IMR-90 (cell line): Measurements from ENCODE around the gene ITPR2.

Experiments used
- CEBPB ChIP-seq: IDR thresholded peaks from 2 replicates; pipeline ENCODE4 v1.6.1; 2012; ENCODE audit warnings: low read depth, low read length, improper control_type of control experiment
- FOS ChIP-seq: fragments of 150-350 bp; IDR thresholded peaks from 2 replicates; pipeline ENCODE4 v1.6.1; 2016; ENCODE audit warnings: low read depth, low read length
- MXI1 ChIP-seq: IDR thresholded peaks from 2 replicates; pipeline ENCODE4 v1.6.1; 2012; ENCODE audit warnings: low read depth, mild to moderate bottlenecking, low read length, moderate library complexity, borderline replicate concordance
- POLR2A ChIP-seq: IDR thresholded peaks from 2 replicates; pipeline ENCODE4 v1.6.1; 2012; ENCODE audit warnings: mild to moderate bottlenecking, low read depth, low read length
- RFX5 ChIP-seq: IDR thresholded peaks from 2 replicates; pipeline ENCODE4 v1.8.0; 2012; ENCODE audit warnings: low read depth, mild to moderate bottlenecking, low read length, moderate library complexity
- TF ChIP-seq, protein P1 (sequence below): conservative IDR thresholded peaks from 2 replicates; pipeline ENCODE4 v1.5.1; 2012; ENCODE audit warnings: mild to moderate bottlenecking, low read depth, low read length, improper control_type of control experiment

- TF ChIP-seq, protein P1, sequence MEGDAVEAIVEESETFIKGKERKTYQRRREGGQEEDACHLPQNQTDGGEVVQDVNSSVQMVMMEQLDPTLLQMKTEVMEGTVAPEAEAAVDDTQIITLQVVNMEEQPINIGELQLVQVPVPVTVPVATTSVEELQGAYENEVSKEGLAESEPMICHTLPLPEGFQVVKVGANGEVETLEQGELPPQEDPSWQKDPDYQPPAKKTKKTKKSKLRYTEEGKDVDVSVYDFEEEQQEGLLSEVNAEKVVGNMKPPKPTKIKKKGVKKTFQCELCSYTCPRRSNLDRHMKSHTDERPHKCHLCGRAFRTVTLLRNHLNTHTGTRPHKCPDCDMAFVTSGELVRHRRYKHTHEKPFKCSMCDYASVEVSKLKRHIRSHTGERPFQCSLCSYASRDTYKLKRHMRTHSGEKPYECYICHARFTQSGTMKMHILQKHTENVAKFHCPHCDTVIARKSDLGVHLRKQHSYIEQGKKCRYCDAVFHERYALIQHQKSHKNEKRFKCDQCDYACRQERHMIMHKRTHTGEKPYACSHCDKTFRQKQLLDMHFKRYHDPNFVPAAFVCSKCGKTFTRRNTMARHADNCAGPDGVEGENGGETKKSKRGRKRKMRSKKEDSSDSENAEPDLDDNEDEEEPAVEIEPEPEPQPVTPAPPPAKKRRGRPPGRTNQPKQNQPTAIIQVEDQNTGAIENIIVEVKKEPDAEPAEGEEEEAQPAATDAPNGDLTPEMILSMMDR: no peak
- TF ChIP-seq POLR2A: no peak
- TF ChIP-seq FOS: no peak
- TF ChIP-seq MXI1: no peak
- no peak for TF ChIP-seq RFX5
- no peak for TF ChIP-seq CEBPB
Observed at GRCh38 chr12:26571560-26571959, 261.4 kb downstream of the ITPR2 start.
